Thoracic aorta (tissue), 2 donors: ENCODE data around the gene RIPK4. TPM values are rescaled to one million over a fixed set of nuclear protein-coding genes. Genes with fewer than 3 reads are reported as not detected.

Experiments used
- ATAC-seq: fragments of 150-250 bp; one replicate; pipeline ENCODE4 v1.8.0; 2017; ENCODE audit warnings: low read depth; ENCODE audit not compliant: insufficient number of reproducible peaks, low FRiP score
- DNase-seq: peaks from one replicate; pipeline ENCODE4 v3.0.0-alpha.2; 2020; ENCODE audit warnings: low spot score
- H3K27ac ChIP-seq, 2 donors: fragments of 200-600 bp; sonication (generic); 1 replicate in 1 of 2; 2 replicates in 1 of 2; pipeline ENCODE4 v1.5.1; 2016; ENCODE audit warnings: mild to moderate bottlenecking in 2 of 2, moderate library complexity in 2 of 2
- H3K27me3 ChIP-seq: fragments of 200-600 bp; sonication (generic); replicated peaks from 2 replicates; pipeline ENCODE4 v1.6.0; 2016; ENCODE audit warnings: mild to moderate bottlenecking; ENCODE audit not compliant: insufficient read depth
- H3K36me3 ChIP-seq: fragments of 200-600 bp; sonication (generic); one replicate; pipeline ENCODE4 v1.5.1; 2016
- H3K4me1 ChIP-seq, 2 donors: fragments of 200-600 bp; sonication (generic); 1 replicate in 1 of 2; 2 replicates in 1 of 2; pipeline versions ENCODE4 v1.5.1 to v1.6.0; 2016; ENCODE audit warnings: low read depth in 2 of 2, mild to moderate bottlenecking in 1 of 2; ENCODE audit not compliant: control insufficient read depth in 1 of 2
- H3K4me3 ChIP-seq: fragments of 200-600 bp; sonication (generic); 2 replicates; pipeline ENCODE4 v1.5.1; 2016; ENCODE audit warnings: mild to moderate bottlenecking
- H3K9me3 ChIP-seq: fragments of 200-600 bp; sonication (generic); 2 replicates; pipeline ENCODE4 v1.5.1; 2016
- CTCF ChIP-seq: fragments of 200-600 bp; sonication (generic); IDR thresholded peaks from one replicate; pipeline ENCODE4 v1.5.1; 2019; ENCODE audit warnings: antibody characterized with exemption
- total RNA-seq, 2 donors: library from RNA; depleted of rRNA; stranded (reverse); fragments of >200 nt; gene quantifications; one replicate each; pipeline versions ENCODE4 v1.1.0 to v1.2.3, GENCODE V29; 2016

RIPK4 gene
- total RNA-seq, 2 donors from 2014 or later = 6.3 to 9.2 TPM

DNA sequence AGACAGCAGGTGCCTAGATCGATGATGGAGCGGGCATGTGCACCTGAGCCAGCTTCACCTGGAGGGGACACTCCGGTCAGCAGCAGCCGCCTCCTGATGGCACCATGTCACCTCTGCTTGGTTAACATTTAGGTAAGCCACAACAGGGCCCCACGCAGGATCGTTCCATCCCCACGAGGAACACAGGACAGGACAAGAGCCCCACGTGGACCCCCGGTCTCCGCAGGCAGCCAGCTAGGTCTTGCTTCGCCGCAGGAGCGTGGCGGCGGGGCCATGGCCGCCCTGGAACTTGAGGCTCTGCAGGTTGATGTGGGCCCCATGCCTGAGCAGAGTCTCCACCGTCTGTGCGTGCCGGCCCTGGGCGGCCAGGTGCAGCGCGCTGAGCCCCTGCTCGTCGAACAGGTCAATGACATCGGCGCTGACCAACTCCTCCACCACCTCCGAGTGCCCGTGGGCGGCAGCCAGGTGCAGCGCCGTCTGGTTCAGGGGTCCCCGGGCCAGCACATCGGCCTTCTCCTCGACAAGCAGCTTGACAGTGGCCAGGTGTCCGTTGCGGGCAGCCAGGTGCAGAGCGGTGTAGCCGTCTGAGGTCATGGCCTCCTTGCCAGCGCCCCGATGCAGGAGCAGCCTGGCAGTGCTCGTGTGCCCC lies 26.1 kb downstream of the RIPK4 start:
- H3K4me1 ChIP-seq = no peaks in the 10 kb centered on the region
- no peak overlapping the region for H3K27ac ChIP-seq
- H3K4me3 ChIP-seq = no peak overlapping the region
- ATAC-seq = no peak
- peaks cover 18% of the 10 kb centered on the region for H3K36me3 ChIP-seq
- no peaks in the 10 kb centered on the region for H3K27me3 ChIP-seq
- no peak for DNase-seq
- no peak for TF ChIP-seq CTCF
- H3K9me3 ChIP-seq = no peaks in the 10 kb centered on the region

DNA sequence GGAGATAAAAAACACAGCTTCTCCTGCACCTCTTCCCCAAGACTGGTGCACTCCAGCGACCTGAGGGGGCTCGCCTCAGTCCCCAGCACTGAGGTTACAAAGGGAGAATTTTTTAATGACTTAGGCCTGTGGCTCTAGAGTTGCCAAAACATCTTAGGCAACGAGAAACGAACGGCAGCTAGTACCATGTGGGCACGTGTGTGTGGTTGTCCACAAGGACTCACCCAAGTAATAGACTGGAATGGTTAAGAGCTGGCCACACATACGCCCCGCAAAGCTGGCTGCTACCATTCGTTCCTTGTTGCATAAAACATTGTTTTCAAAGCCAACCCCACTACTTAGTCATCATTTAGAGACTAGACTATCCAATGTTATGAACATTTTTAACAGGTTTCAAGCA lies 26.9 kb downstream of the RIPK4 start:
- H3K4me1 ChIP-seq = no peaks in the 10 kb centered on the region
- DNase-seq = no peak
- H3K36me3 ChIP-seq = peaks cover 18% of the 10 kb centered on the region
- no peak overlapping the region for H3K4me3 ChIP-seq
- no peak overlapping the region for H3K27ac ChIP-seq
- ATAC-seq = no peak
- H3K9me3 ChIP-seq = no peaks in the 10 kb centered on the region
- H3K27me3 ChIP-seq = no peaks in the 10 kb centered on the region
- no peak for TF ChIP-seq CTCF

DNA sequence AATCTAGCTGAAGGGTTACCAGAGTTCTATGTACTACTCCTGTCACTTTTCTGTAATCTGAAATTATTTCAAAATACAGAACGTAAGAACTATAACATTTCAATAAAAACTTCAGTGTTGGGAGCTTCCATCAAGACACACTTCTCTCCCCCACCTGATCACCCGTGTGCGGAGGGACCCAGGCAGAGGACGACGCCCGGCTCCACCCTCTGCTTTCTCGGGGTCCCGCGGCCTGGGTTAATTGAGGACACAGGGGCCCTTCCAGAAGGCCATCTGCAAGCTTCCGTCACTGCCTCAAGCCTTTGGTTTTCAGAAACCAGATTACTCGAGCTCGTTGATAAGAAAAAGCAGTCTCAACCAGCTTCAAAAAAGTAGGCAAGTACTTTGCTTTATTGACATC lies 27.8 kb downstream of the RIPK4 start:
- Histone ChIP-seq H3K9me3 (no peaks in the 10 kb centered on the region), H3K36me3 (peaks cover 18% of the 10 kb centered on the region), H3K27ac (no peak overlapping the region), H3K4me1 (no peaks in the 10 kb centered on the region), H3K27me3 (no peaks in the 10 kb centered on the region), H3K4me3 (no peak overlapping the region)
- DNase-seq = no peak
- no peak for TF ChIP-seq CTCF
- no peak for ATAC-seq

GRCh38 chr21:41737651-41738324 lies 29.1 kb downstream of the RIPK4 start:
- no peak for TF ChIP-seq CTCF
- Histone ChIP-seq H3K27me3 (no peaks in the 10 kb centered on the region), H3K27ac (no peak overlapping the region), H3K9me3 (no peaks in the 10 kb centered on the region), H3K4me1 (no peaks in the 10 kb centered on the region), H3K4me3 (no peak overlapping the region), H3K36me3 (peaks cover 15% of the 10 kb centered on the region)
- ATAC-seq (no peak), DNase-seq (no peak)

- TF ChIP-seq CTCF = no peak
- Histone ChIP-seq H3K4me1 (no peaks in the 10 kb centered on the region), H3K36me3 (peaks cover 6% of the 10 kb centered on the region), H3K27me3 (no peaks in the 10 kb centered on the region), H3K9me3 (no peaks in the 10 kb centered on the region), H3K4me3 (no peak overlapping the region), H3K27ac (no peak overlapping the region)
- DNase-seq = no peak
- no peak for ATAC-seq
Measured at GRCh38 chr21:41736423-41736822, 30.4 kb downstream of the RIPK4 start.
